Smooth muscle cell (in vitro differentiated cells): ENCODE results near the gene DNAJB13. TPM values are rescaled to one million over a fixed set of nuclear protein-coding genes. Genes with fewer than 3 reads are reported as not detected.

Experiments used
- DNase-seq: peaks from one replicate; lab custom pipeline; 2025; ENCODE audit not compliant: unreplicated experiment; lab: John Stamatoyannopoulos, UW
- H2AFZ ChIP-seq: fragments of 200-600 bp; sonication (generic); 2 replicates; pipeline ENCODE4 v1.6.0; 2016; ENCODE audit warnings: antibody characterized with exemption, low read depth, mild to moderate bottlenecking
- H3F3A ChIP-seq: fragments of 200-600 bp; sonication (generic); 2 replicates; pipeline ENCODE4 v1.6.0; 2017; ENCODE audit warnings: antibody characterized with exemption, low read depth
- H3K27ac ChIP-seq: fragments of 200-600 bp; sonication (generic); 2 replicates; pipeline ENCODE4 v1.5.1; 2016; ENCODE audit warnings: low read depth, mild to moderate bottlenecking
- H3K27me3 ChIP-seq: fragments of 200-600 bp; sonication (generic); 2 replicates; pipeline ENCODE4 v1.6.1; 2016; ENCODE audit warnings: low read depth, mild to moderate bottlenecking
- H3K36me3 ChIP-seq: fragments of 200-600 bp; sonication (generic); 2 replicates; pipeline ENCODE4 v1.5.1; 2016; ENCODE audit warnings: low read depth
- H3K4me1 ChIP-seq: fragments of 200-600 bp; sonication (generic); 2 replicates; pipeline ENCODE4 v1.5.1; 2016; ENCODE audit warnings: low read depth
- H3K4me2 ChIP-seq: fragments of 200-600 bp; sonication (generic); 2 replicates; pipeline ENCODE4 v1.6.0; 2016; ENCODE audit warnings: mild to moderate bottlenecking
- H3K4me3 ChIP-seq: fragments of 200-600 bp; sonication (generic); 2 replicates; pipeline ENCODE4 v1.5.1; 2016; ENCODE audit warnings: mild to moderate bottlenecking
- H3K79me2 ChIP-seq: fragments of 200-600 bp; sonication (generic); 2 replicates; pipeline ENCODE4 v1.6.0; 2016; ENCODE audit warnings: low read depth, mild to moderate bottlenecking
- H3K9ac ChIP-seq: fragments of 200-600 bp; sonication (generic); 2 replicates; pipeline ENCODE4 v1.6.0; 2016; ENCODE audit warnings: low read depth
- H3K9me3 ChIP-seq: fragments of 200-600 bp; sonication (generic); replicated peaks from 2 replicates; pipeline ENCODE4 v1.5.1; 2016; ENCODE audit warnings: low read depth
- H4K20me1 ChIP-seq: fragments of 200-600 bp; sonication (generic); 2 replicates; pipeline ENCODE4 v1.6.0; 2016; ENCODE audit warnings: low read depth
- WGBS: methylation state at CpG from one replicate; pipeline ENCODE4 v1.1.7; 2016; ENCODE audit warnings: low lambda C conversion rate; 5-methylcytosine and 5-hydroxymethylcytosine counted together
- polyA plus RNA-seq: library from polyadenylated mRNA; unstranded; fragments of >200 nt; fragmentation: Nextera tagmentation; extraction: Ambion mirVana; gene quantifications from 2 replicates; pipeline ENCODE4 v1.2.1, GENCODE V29; 2016
- total RNA-seq: library from RNA; depleted of rRNA; stranded (reverse); fragments of >200 nt; gene quantifications from 2 replicates; pipeline ENCODE4 v1.2.3, GENCODE V29; 2014
- TF ChIP-seq, protein P1 (sequence below): fragments of 200-600 bp; sonication (generic); IDR thresholded peaks from 2 replicates; pipeline ENCODE4 v1.5.1; 2017; ENCODE audit warnings: borderline replicate concordance, mild to moderate bottlenecking, antibody characterized with exemption; ENCODE audit not compliant: insufficient read depth, poor library complexity, severe bottlenecking

The DNAJB13 gene
- total and polyA plus RNA-seq, 2 experiments from 2014 or later = not detected

DNA sequence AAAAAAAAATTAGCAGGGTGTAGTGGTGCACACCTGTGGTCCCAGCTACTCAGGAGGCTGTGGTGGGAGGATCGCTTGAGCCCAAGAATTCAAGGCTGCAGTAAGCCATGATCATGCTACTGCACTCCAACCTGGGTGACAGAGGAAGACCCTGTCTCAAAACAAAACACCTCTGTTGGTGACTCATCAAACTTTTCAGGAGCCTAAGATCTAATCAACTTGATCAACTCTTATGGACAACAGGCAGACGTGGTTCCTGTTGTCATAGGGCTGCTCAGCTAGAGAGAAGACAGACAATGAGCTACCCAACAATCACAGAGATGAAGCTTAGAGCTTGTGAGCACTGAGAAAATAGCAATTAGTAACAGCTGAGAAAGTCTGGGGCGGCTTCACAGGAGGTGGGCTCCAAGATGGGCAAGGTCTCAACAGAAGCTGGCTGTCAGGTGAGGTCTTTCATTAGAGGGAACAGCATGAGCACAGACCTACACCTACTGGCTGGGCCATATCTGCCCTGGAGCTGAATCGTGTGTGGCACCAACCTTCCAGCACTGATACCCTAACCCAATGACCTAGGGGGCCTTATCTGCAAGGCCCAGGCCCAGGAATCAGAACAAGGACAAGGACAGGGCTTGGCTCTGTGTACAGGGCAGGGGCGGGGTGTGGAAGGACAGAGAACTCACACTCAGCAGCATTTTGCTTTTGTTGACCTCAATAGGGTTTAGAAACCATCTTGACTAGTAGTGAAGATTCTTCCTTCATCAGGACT lies 65.3 kb downstream of the DNAJB13 start:
- no peak for DNase-seq
- Histone ChIP-seq H4K20me1 (no peaks in the 10 kb centered on the region), H2AFZ (no peak overlapping the region), H3K27me3 (no peaks in the 10 kb centered on the region), H3K4me3 (no peak overlapping the region), H3K4me2 (no peak overlapping the region), H3K9me3 (no peaks in the 10 kb centered on the region), H3K36me3 (no peaks in the 10 kb centered on the region), H3K4me1 (peaks cover 7% of the 10 kb centered on the region), H3K79me2 (no peaks in the 10 kb centered on the region), H3F3A (peaks cover 8% of the 10 kb centered on the region), H3K9ac (no peak overlapping the region), H3K27ac (no peak overlapping the region)
- WGBS = 96% methylated on average over 5 of the region's 5 CpGs
- TF ChIP-seq, protein P1, sequence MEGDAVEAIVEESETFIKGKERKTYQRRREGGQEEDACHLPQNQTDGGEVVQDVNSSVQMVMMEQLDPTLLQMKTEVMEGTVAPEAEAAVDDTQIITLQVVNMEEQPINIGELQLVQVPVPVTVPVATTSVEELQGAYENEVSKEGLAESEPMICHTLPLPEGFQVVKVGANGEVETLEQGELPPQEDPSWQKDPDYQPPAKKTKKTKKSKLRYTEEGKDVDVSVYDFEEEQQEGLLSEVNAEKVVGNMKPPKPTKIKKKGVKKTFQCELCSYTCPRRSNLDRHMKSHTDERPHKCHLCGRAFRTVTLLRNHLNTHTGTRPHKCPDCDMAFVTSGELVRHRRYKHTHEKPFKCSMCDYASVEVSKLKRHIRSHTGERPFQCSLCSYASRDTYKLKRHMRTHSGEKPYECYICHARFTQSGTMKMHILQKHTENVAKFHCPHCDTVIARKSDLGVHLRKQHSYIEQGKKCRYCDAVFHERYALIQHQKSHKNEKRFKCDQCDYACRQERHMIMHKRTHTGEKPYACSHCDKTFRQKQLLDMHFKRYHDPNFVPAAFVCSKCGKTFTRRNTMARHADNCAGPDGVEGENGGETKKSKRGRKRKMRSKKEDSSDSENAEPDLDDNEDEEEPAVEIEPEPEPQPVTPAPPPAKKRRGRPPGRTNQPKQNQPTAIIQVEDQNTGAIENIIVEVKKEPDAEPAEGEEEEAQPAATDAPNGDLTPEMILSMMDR = no peak

DNA sequence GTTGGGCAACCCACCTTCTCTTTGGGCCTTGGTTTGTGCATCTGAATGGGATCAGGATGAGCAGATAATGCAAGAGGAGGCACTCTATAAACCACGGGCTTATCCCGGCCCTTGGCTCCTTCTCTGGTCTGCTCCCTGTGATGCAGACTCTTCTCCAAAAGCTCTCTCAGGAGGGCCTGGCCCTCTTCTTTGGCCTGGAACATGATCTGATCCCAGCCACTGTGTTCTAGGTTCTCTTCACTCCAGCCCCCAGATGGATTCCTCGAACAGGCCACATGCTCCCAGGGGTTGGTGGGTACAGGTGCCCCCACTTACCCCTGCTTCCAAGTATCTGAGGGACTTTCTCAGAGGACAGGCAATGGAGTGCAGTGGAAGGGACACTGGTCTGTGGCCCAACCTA lies 66.8 kb downstream of the DNAJB13 start:
- no peaks in the 10 kb centered on the region for H3K36me3 ChIP-seq

GRCh38 chr11:74018331-74019005 lies 67.6 kb downstream of the DNAJB13 start:
- Histone ChIP-seq H3K9ac (no peak overlapping the region), H3K4me1 (peaks cover 7% of the 10 kb centered on the region), H3K4me3 (no peak overlapping the region), H4K20me1 (no peaks in the 10 kb centered on the region), H3K27me3 (no peaks in the 10 kb centered on the region), H3K9me3 (no peaks in the 10 kb centered on the region), H2AFZ (no peak overlapping the region), H3K4me2 (no peak overlapping the region), H3K36me3 (no peaks in the 10 kb centered on the region), H3F3A (peaks cover 8% of the 10 kb centered on the region), H3K27ac (peak overlapping the region; percentile 79), H3K79me2 (no peaks in the 10 kb centered on the region)
- no peak for DNase-seq
- WGBS = 87% methylated on average over 9 of the region's 9 CpGs
- TF ChIP-seq, protein P1 = no peak

More for the DNA sequence above, 66.8 kb downstream of the DNAJB13 start:
- Histone ChIP-seq H3K4me1 (peaks cover 7% of the 10 kb centered on the region), H3K4me2 (no peak overlapping the region), H3K79me2 (no peaks in the 10 kb centered on the region), H3K9ac (no peak overlapping the region), H3K27me3 (no peaks in the 10 kb centered on the region), H3F3A (peaks cover 8% of the 10 kb centered on the region), H4K20me1 (no peaks in the 10 kb centered on the region), H3K27ac (no peak overlapping the region), H3K9me3 (no peaks in the 10 kb centered on the region), H2AFZ (no peak overlapping the region), H3K4me3 (no peak overlapping the region)
- DNase-seq = no peak
- TF ChIP-seq, protein P1 = no peak
- WGBS = 94% methylated on average over 3 of the region's 3 CpGs
